ENCODE results near the gene NCEH1. TPM values are rescaled to one million over a fixed set of nuclear protein-coding genes. Genes with fewer than 3 reads are reported as not detected.
"Not testable (repeated sequence)": the region's sequence is repeated elsewhere in the genome, so short reads cannot be mapped to it uniquely, and the experiment has no call there.

The NCEH1 gene
- polyA plus RNA-seq, 1 of the 3 experiments (the other 2 are of a cell fraction) = 7.5 TPM

DNA sequence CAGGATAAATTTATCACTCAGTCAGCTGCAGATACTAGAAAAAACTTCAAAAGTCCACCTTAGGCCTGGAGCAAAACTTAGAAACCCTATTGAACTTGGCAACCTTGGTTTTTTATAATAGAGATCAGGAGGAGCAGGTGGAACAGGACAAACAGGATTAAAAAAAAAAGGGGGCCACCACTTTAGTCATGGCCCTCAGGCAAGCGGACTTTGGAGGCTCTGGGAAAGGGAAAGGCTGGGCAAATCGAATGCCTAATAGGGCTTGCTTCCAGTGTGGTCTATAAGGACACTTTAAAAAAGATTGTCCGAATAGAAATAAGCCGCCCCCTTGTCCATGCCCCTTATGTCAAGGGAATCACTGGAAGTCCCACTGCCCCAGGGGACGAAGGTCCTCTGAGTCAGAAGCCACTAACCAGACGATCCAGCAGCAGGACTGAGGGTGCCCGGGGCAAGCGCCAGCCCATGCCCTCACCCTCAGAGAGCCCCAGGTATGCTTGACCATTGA, 11.7 kb upstream of the NCEH1 start:
- POLR2A ChIA-PET; H3K9ac ChIP-seq; DNase-seq; H4K20me1 ChIP-seq (ENCODE audit: insufficient read depth); H3K27ac ChIP-seq (ENCODE audit: low read depth in 2 of 2, low read length in 1 of 2); H3K9me2 ChIP-seq; H3K4me1 ChIP-seq (ENCODE audit: control insufficient read depth in 1 of 2, insufficient read depth in 2 of 2, low read depth in 1 of 2, low read length in 1 of 2); H3K4me3 ChIP-seq (ENCODE audit: low read depth in 2 of 2, low read length in 1 of 2); H3K9me3 ChIP-seq; CTCF ChIA-PET; H3F3A ChIP-seq (replicated peaks; ENCODE audit: insufficient read depth); H3K27me3 ChIP-seq (ENCODE audit: insufficient read depth); H2AFZ ChIP-seq (ENCODE audit: low read depth); H3K79me2 ChIP-seq (ENCODE audit: insufficient read depth); H3K4me2 ChIP-seq; H3K36me3 ChIP-seq (replicated peaks in 1 of 2; ENCODE audit: control insufficient read depth in 1 of 2, insufficient read depth in 2 of 2, low read length in 1 of 2): not testable (repeated sequence)
- WGBS (ENCODE audit: low lambda C conversion rate) = 71% methylated on average over 5 of the region's 8 CpGs

GRCh38 chr3:172717493-172718088, 6.7 kb upstream of the NCEH1 start:
- TF ChIP-seq YY1 (IDR thresholded peaks at IDR 0.05; ENCODE audit: low read depth) = no peak
- peak; percentile 56 for TF ChIP-seq CTCF (IDR thresholded peaks at IDR 0.05)
- H3K27me3 ChIP-seq (ENCODE audit: insufficient read depth) = no peaks in the 10 kb centered on the region
- no peaks in the 10 kb centered on the region for H3K79me2 ChIP-seq (ENCODE audit: insufficient read depth)
- H3K9me3 ChIP-seq = no peaks in the 10 kb centered on the region
- H3F3A ChIP-seq (replicated peaks; ENCODE audit: insufficient read depth) = no peaks in the 10 kb centered on the region
- POLR2A ChIA-PET = no interaction called here
- CTCF ChIA-PET = interaction anchor here (0.7 to 1.0 kb wide), 4 partner anchors 10 to 124 kb away, joined by 3 to 7 read pairs (median 3); no protein-coding TSS in a partner anchor
- H3K9ac ChIP-seq = no peak overlapping the region
- WGBS (ENCODE audit: low lambda C conversion rate) = 49% methylated on average over 4 of the region's 4 CpGs
- DNase-seq = no peak
- no peak overlapping the region for H2AFZ ChIP-seq (ENCODE audit: low read depth)
- H3K4me1 ChIP-seq (ENCODE audit: control insufficient read depth in 1 of 2, insufficient read depth in 2 of 2, low read depth in 1 of 2, low read length in 1 of 2) = no peaks in the 10 kb centered on the region
- H4K20me1 ChIP-seq (ENCODE audit: insufficient read depth) = no peaks in the 10 kb centered on the region
- no peak overlapping the region for H3K4me3 ChIP-seq (ENCODE audit: low read depth in 2 of 2, low read length in 1 of 2)
- H3K27ac ChIP-seq (ENCODE audit: low read depth in 2 of 2, low read length in 1 of 2) = no peak overlapping the region
- H3K9me2 ChIP-seq = no peaks in the 10 kb centered on the region
- no peaks in the 10 kb centered on the region for H3K36me3 ChIP-seq (replicated peaks in 1 of 2; ENCODE audit: control insufficient read depth in 1 of 2, insufficient read depth in 2 of 2, low read length in 1 of 2)
- no peak overlapping the region for H3K4me2 ChIP-seq

DNA sequence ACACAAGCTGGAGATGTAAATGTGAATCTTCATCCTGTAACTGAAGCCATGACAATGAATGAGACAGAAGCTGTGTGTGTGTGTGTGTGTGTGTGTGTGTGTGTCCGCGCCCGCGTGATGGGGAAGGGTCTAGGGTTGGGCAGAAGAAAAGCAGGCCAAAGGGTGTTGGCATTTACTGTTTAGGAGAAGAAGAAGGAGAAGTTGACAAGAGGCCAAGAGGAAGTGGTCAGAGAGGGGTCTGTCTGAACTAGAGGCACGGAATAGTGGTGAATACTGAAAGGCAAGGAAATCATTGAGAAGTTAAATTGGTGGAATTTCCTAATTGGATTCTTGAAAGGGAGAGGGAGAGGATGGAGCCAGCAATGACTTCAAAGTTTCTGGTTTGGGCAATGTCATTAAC, 5.6 kb upstream of the NCEH1 start:
- Histone ChIP-seq H3K27ac (ENCODE audit: low read depth in 2 of 2, low read length in 1 of 2) (no peak overlapping the region), H3K4me3 (ENCODE audit: low read depth in 2 of 2, low read length in 1 of 2) (no peak overlapping the region), H2AFZ (ENCODE audit: low read depth) (no peak overlapping the region), H4K20me1 (ENCODE audit: insufficient read depth) (no peaks in the 10 kb centered on the region), H3K9me2 (no peaks in the 10 kb centered on the region), H3K9me3 (no peaks in the 10 kb centered on the region), H3K9ac (no peak overlapping the region), H3K4me2 (no peak overlapping the region), H3F3A (replicated peaks; ENCODE audit: insufficient read depth) (peaks cover 7% of the 10 kb centered on the region), H3K79me2 (ENCODE audit: insufficient read depth) (no peaks in the 10 kb centered on the region), H3K4me1 (ENCODE audit: control insufficient read depth in 1 of 2, insufficient read depth in 2 of 2, low read depth in 1 of 2, low read length in 1 of 2) (peaks cover 0 to under 1% of the 10 kb centered on the region in 2 experiments; a peak in 1 of 4 replicates), H3K27me3 (ENCODE audit: insufficient read depth) (no peaks in the 10 kb centered on the region), H3K36me3 (replicated peaks in 1 of 2; ENCODE audit: control insufficient read depth in 1 of 2, insufficient read depth in 2 of 2, low read length in 1 of 2) (no peaks in the 10 kb centered on the region)
- WGBS (ENCODE audit: low lambda C conversion rate) = 87% methylated on average over 5 of the region's 5 CpGs
- ChIA-PET POLR2A (no interaction called here), CTCF (no interaction called here)
- no peak for TF ChIP-seq CTCF (IDR thresholded peaks at IDR 0.05)
- no peak for TF ChIP-seq SMC3 (IDR thresholded peaks at IDR 0.05; ENCODE audit: low read depth, low read length)
- no peak for TF ChIP-seq FOXJ3 (CRISPR knock-in tag; IDR thresholded peaks at IDR 0.05)
- TF ChIP-seq FOSL2 (IDR thresholded peaks at IDR 0.05; ENCODE audit: borderline replicate concordance, low read depth) = no peak
- no peak for TF ChIP-seq TEAD4 (IDR thresholded peaks at IDR 0.05; ENCODE audit: borderline replicate concordance, insufficient read depth)
- no peak for TF ChIP-seq POLR2AphosphoS5 (IDR thresholded peaks at IDR 0.05; ENCODE audit: low read depth, low read length)
- no peak for TF ChIP-seq RCOR1 (IDR thresholded peaks at IDR 0.05; ENCODE audit: low read length)
- TF ChIP-seq, protein P1, sequence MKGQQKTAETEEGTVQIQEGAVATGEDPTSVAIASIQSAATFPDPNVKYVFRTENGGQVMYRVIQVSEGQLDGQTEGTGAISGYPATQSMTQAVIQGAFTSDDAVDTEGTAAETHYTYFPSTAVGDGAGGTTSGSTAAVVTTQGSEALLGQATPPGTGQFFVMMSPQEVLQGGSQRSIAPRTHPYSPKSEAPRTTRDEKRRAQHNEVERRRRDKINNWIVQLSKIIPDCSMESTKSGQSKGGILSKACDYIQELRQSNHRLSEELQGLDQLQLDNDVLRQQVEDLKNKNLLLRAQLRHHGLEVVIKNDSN (IDR thresholded peaks at IDR 0.05; ENCODE audit: borderline replicate concordance, low read depth) = no peak
- DNase-seq = no peak
